H1 (cell line): ENCODE measurements around the gene ZCCHC9. TPM values are rescaled to one million over a fixed set of nuclear protein-coding genes. Genes with fewer than 3 reads are reported as not detected.
A peak's percentile ranks its signal among the peaks of the same experiment; 100 is the strongest.

Experiments
- CTCF ChIA-PET: fragments of 300-600 bp; sonication (Branson Sonifier 250); formaldehyde crosslinking; loops from one replicate; lab custom pipeline; 2021; ENCODE audit not compliant: partially characterized antibody; lab: Charles Lee
- POLR2A ChIA-PET: fragments of 300-600 bp; sonication (Branson Sonifier 250); formaldehyde crosslinking; loops from one replicate; lab custom pipeline; 2021; ENCODE audit warnings: inconsistent platforms; ENCODE audit not compliant: partially characterized antibody; lab: Charles Lee
- DNase-seq, 2 experiments: peaks; one replicate each; pipeline versions ENCODE4 v3.0.0 to v3.0.0-alpha.2; 2010 to 2022; ENCODE audit warnings: low spot score in 2 of 2, low read depth in 1 of 2, mixed read lengths in 1 of 2
- FAIRE-seq: peaks from 2 replicates; lab custom pipeline; 2011; peaks lifted over from hg19 to GRCh38; lab: Jason Lieb, UNC
- H2AFZ ChIP-seq: 2 replicates; pipeline ENCODE4 v1.8.1; 2012; ENCODE audit warnings: low read length, inconsistent platforms
- H2AK5ac ChIP-seq: 2 replicates; pipeline ENCODE4 v1.6.1; 2013; ENCODE audit warnings: low read depth, low read length
- H2BK120ac ChIP-seq: replicated peaks from 2 replicates; pipeline ENCODE3; 2013; ENCODE audit warnings: low read depth, low read length, inconsistent platforms
- H2BK12ac ChIP-seq: 2 replicates; pipeline ENCODE4 v1.6.1; 2013; ENCODE audit warnings: low read depth, low read length
- H2BK15ac ChIP-seq: 2 replicates; pipeline ENCODE4 v1.6.1; 2013; ENCODE audit warnings: low read length
- H2BK20ac ChIP-seq: 2 replicates; pipeline ENCODE4 v1.6.1; 2013; ENCODE audit warnings: low read length
- H2BK5ac ChIP-seq: 2 replicates; pipeline ENCODE4 v1.6.1; 2013; ENCODE audit warnings: low read depth, low read length
- H3K14ac ChIP-seq: 2 replicates; pipeline ENCODE4 v1.6.1; 2013; ENCODE audit warnings: inconsistent platforms; ENCODE audit not compliant: insufficient read length
- H3K18ac ChIP-seq: 2 replicates; pipeline ENCODE4 v1.6.1; 2013; ENCODE audit warnings: low read length; ENCODE audit errors: extremely low read depth
- H3K23ac ChIP-seq: 2 replicates; pipeline ENCODE4 v1.6.1; 2013; ENCODE audit warnings: inconsistent platforms; ENCODE audit not compliant: insufficient read length
- H3K23me2 ChIP-seq: 2 replicates; pipeline ENCODE4 v1.6.1; 2013; ENCODE audit warnings: low read depth, low read length
- H3K27ac ChIP-seq: 2 replicates; pipeline ENCODE4 v1.6.1; 2011; ENCODE audit warnings: low read depth, low read length, inconsistent platforms
- H3K27me3 ChIP-seq, 4 experiments: replicated peaks in 1 of 4; 1 replicate in 1 of 4; 2 replicates in 3 of 4; pipeline versions ENCODE4 v1.6.1 to v1.8.1; 2011 to 2013; ENCODE audit warnings: low read length in 3 of 4, mild to moderate bottlenecking in 3 of 4, inconsistent platforms in 2 of 4, mixed read lengths in 2 of 4, moderate library complexity in 1 of 4; ENCODE audit not compliant: control insufficient read depth in 3 of 4, insufficient read depth in 3 of 4; ENCODE audit errors: extremely low read depth in 1 of 4
- H3K36me3 ChIP-seq, 4 experiments: 2 replicates each; pipeline versions ENCODE4 v1.6.1 to v1.8.1; 2011 to 2013; ENCODE audit warnings: mild to moderate bottlenecking in 4 of 4, low read length in 3 of 4, moderate library complexity in 2 of 4, control low read depth in 1 of 4, inconsistent platforms in 1 of 4; ENCODE audit not compliant: insufficient read depth in 4 of 4, control insufficient read depth in 2 of 4
- H3K4ac ChIP-seq: replicated peaks from 2 replicates; pipeline ENCODE3; 2013; ENCODE audit warnings: low read length, low read depth, mixed read lengths, inconsistent platforms; ENCODE audit not compliant: insufficient read length
- H3K4me1 ChIP-seq, 4 experiments: replicated peaks in 1 of 4; 1 replicate in 1 of 4; 2 replicates in 3 of 4; pipeline versions ENCODE4 v1.6.1 to v1.8.1; 2011 to 2013; ENCODE audit warnings: low read length in 3 of 4, inconsistent platforms in 2 of 4, mixed read lengths in 1 of 4; ENCODE audit not compliant: insufficient read depth in 4 of 4, control insufficient read depth in 3 of 4
- H3K4me2 ChIP-seq, 2 experiments: 2 replicates each; pipeline versions ENCODE4 v1.6.1 to v1.8.1; 2011 to 2013; ENCODE audit warnings: low read depth in 2 of 2, low read length in 2 of 2, control low read depth in 1 of 2, inconsistent platforms in 1 of 2, mild to moderate bottlenecking in 1 of 2; ENCODE audit not compliant: insufficient read depth in 1 of 2
- H3K4me3 ChIP-seq, 4 experiments: fragments of 200-600, 300-600 bp in 1 of 4; sonication (generic), shearing (Covaris generic), sonication (Bioruptor Twin) in 1 of 4; 2 replicates each; pipeline versions ENCODE4 v1.5.1 to v1.8.1; 2011 to 2016; ENCODE audit warnings: low read length in 4 of 4, low read depth in 3 of 4, control low read depth in 2 of 4, inconsistent platforms in 2 of 4, mild to moderate bottlenecking in 2 of 4, mixed read lengths in 1 of 4, moderate library complexity in 1 of 4; ENCODE audit not compliant: insufficient read depth in 2 of 4; ENCODE audit errors: extremely low read depth in 1 of 4
- H3K56ac ChIP-seq: replicated peaks from 2 replicates; pipeline ENCODE3; 2013; ENCODE audit warnings: low read depth, mild to moderate bottlenecking, mixed read lengths, low read length, inconsistent platforms; ENCODE audit not compliant: insufficient read length
- H3K79me1 ChIP-seq: 2 replicates; pipeline ENCODE4 v1.6.1; 2013; ENCODE audit warnings: low read depth, low read length, control low read depth
- H3K79me2 ChIP-seq, 2 experiments: 2 replicates each; pipeline versions ENCODE4 v1.6.1 to v1.8.1; 2012 to 2013; ENCODE audit warnings: low read length in 2 of 2, mild to moderate bottlenecking in 2 of 2, inconsistent platforms in 1 of 2; ENCODE audit not compliant: insufficient read depth in 2 of 2, control insufficient read depth in 1 of 2
- H3K9ac ChIP-seq, 4 experiments: replicated peaks in 1 of 4; 1 replicate in 1 of 4; 2 replicates in 3 of 4; pipeline versions ENCODE4 v1.6.1 to v1.8.1; 2011 to 2013; ENCODE audit warnings: low read depth in 3 of 4, low read length in 3 of 4, control low read depth in 2 of 4, mild to moderate bottlenecking in 2 of 4, moderate library complexity in 2 of 4, inconsistent platforms in 1 of 4; ENCODE audit errors: extremely low read depth in 1 of 4
- H3K9me3 ChIP-seq, 2 experiments: 2 replicates each; pipeline versions ENCODE4 v1.6.1 to v1.8.1; 2012 to 2013; ENCODE audit warnings: mild to moderate bottlenecking in 2 of 2, moderate library complexity in 2 of 2, control low read depth in 1 of 2, inconsistent platforms in 1 of 2, low read depth in 1 of 2, low read length in 1 of 2, mixed read lengths in 1 of 2; ENCODE audit not compliant: insufficient read depth in 2 of 2
- H4K20me1 ChIP-seq, 2 experiments: replicated peaks in 1 of 2; 2 replicates each; pipeline versions ENCODE3 to v1.8.1; 2011 to 2013; ENCODE audit warnings: inconsistent platforms in 2 of 2, low read length in 2 of 2, mild to moderate bottlenecking in 1 of 2; ENCODE audit not compliant: insufficient read depth in 2 of 2, control insufficient read depth in 1 of 2
- H4K5ac ChIP-seq: 2 replicates; pipeline ENCODE4 v1.6.1; 2013; ENCODE audit warnings: low read length, low read depth, mixed read lengths, inconsistent platforms; ENCODE audit not compliant: insufficient read length
- H4K8ac ChIP-seq: 2 replicates; pipeline ENCODE4 v1.8.0; 2013; ENCODE audit warnings: mild to moderate bottlenecking, moderate library complexity, low read length, inconsistent platforms; ENCODE audit not compliant: insufficient read depth; ENCODE audit errors: extremely low read depth
- H4K91ac ChIP-seq: replicated peaks from 2 replicates; pipeline ENCODE3; 2013; ENCODE audit warnings: low read length, mixed read lengths, inconsistent platforms; ENCODE audit not compliant: insufficient read length
- HDAC2 ChIP-seq, 2 experiments: fragments of 300-600 bp in 1 of 2; sonication (generic) in 1 of 2; IDR thresholded peaks; 2 replicates each; pipeline ENCODE4 v1.6.1; 2011 to 2012; ENCODE audit warnings: low read depth in 2 of 2, low read length in 2 of 2, mild to moderate bottlenecking in 2 of 2, moderate library complexity in 2 of 2, borderline replicate concordance in 1 of 2, inconsistent platforms in 1 of 2
- KDM1A ChIP-seq: fragments of 200-600, 300-600 bp; sonication (generic); IDR thresholded peaks from 2 replicates; pipeline ENCODE4 v1.7.1; 2016; ENCODE audit warnings: mild to moderate bottlenecking, low read length, borderline replicate concordance
- POLR2A ChIP-seq, 2 experiments: IDR thresholded peaks; 1 replicate in 1 of 2; 2 replicates in 1 of 2; pipeline ENCODE4 v1.6.1; 2011; ENCODE audit warnings: low read depth in 2 of 2, low read length in 2 of 2, mild to moderate bottlenecking in 2 of 2; ENCODE audit errors: control extremely low read depth in 1 of 2
- RFX5 ChIP-seq: IDR thresholded peaks from 2 replicates; pipeline ENCODE4 v1.6.1; 2011; ENCODE audit warnings: low read depth, low read length, improper control_type of control experiment, borderline replicate concordance
- SIRT6 ChIP-seq: IDR thresholded peaks from one replicate; pipeline ENCODE4 v1.7.1; 2012; ENCODE audit warnings: low read length, inconsistent platforms
- TBP ChIP-seq: IDR thresholded peaks from 2 replicates; pipeline ENCODE4 v1.6.1; 2011; ENCODE audit warnings: low read depth, low read length, improper control_type of control experiment
- WGBS, 2 experiments: shearing (Covaris generic) in 1 of 2; methylation state at CpG; one replicate each; pipeline versions ENCODE4 v1.1.6 to v1.1.7; 2013 to 2015; ENCODE audit warnings: low lambda C conversion rate in 2 of 2, mixed read lengths in 2 of 2, inconsistent platforms in 1 of 2, low coverage in 1 of 2, missing lambda C conversion rate in 1 of 2; ENCODE audit not compliant: insufficient replicate concordance in 2 of 2, insufficient coverage in 1 of 2, insufficient read length in 1 of 2; ENCODE audit errors: extremely low coverage in 1 of 2, missing lambda C conversion rate in 1 of 2; 5-methylcytosine and 5-hydroxymethylcytosine counted together
- polyA plus RNA-seq, 7 experiments: library from polyadenylated mRNA; depleted of rRNA in 3 of 7; stranded (reverse) in 5 of 7; unstranded in 2 of 7; fragments of >200 nt in 5 of 7; fragments of 200-250 nt in 2 of 7; gene quantifications; 1 replicate in 5 of 7; 2 replicates in 1 of 7; 4 replicates in 1 of 7; pipeline versions ENCODE4 v1.2.1 to v1.2.3, GENCODE V29; 2011 to 2013; ENCODE audit warnings: missing spikeins in 2 of 7, mixed read lengths in 2 of 7
- total RNA-seq: library from RNA; stranded (reverse); fragmentation: NEBNext Ultra II Directional; extraction: Animal tissue kit (Norgen Biotek cat#: 25700); gene quantifications from 2 replicates; pipeline ENCODE4 v1.2.1, GENCODE V29; 2021
- TF ChIP-seq, protein P1 (sequence below): IDR thresholded peaks from 2 replicates; pipeline ENCODE4 v1.6.1; 2012; ENCODE audit warnings: inconsistent platforms

The ZCCHC9 gene
- total and polyA plus RNA-seq, 2 of the 8 experiments (the other 6 are each of a cell fraction or from before 2014, with no cell fraction given) = 10.9 to 33.6 TPM

DNA sequence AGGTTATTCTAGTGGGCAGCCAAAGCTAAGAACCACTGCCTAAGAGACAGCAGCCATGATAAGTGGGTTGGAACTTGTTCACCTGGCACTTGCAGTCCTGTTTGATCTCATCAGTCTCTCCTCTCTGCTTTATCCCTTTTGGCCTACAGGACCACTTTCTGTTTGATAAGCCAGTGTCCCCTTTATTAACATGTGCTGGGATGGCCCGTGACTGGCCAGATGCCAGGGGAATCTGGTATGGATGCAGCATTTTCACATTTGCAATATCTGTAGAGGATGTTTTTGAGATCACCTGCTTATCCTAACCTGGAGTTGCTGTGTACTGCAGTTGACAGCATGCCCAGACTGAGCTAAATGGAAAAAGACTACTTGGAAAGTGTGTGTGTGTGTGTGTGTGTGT, 44.6 kb upstream of the ZCCHC9 start:
- Histone ChIP-seq H2BK5ac (no peak overlapping the region), H2BK20ac (no peak overlapping the region), H3K4me3 (no peak overlapping the region), H3K18ac (no peak overlapping the region), H3K27me3 (no peaks in the 10 kb centered on the region), H2BK120ac (no peak overlapping the region), H2BK15ac (no peak overlapping the region), H2AK5ac (no peak overlapping the region), H3K9me3 (no peaks in the 10 kb centered on the region), H3K56ac (peak overlapping the region; percentile 49), H4K20me1 (peaks cover 0 to 8% of the 10 kb centered on the region in 2 experiments), H3K4me2 (no peak overlapping the region), H3K23me2 (no peaks in the 10 kb centered on the region; the same call in 1 of the 2 replicates), H2AFZ (no peak overlapping the region), H2BK12ac (no peak overlapping the region), H3K27ac (no peak overlapping the region), H3K4ac (no peak overlapping the region), H3K79me1 (peaks cover 4% of the 10 kb centered on the region; the same call in 1 of the 2 replicates), H4K91ac (no peak overlapping the region), H4K5ac (no peak overlapping the region), H3K23ac (no peak overlapping the region), H3K79me2 (0 out of 4 replicates have a peak, but pooled peaks cover 0 to 2% of the 10 kb centered on the region in 2 experiments), H3K36me3 (peaks cover 0 to 4% (median 0%) of the 10 kb centered on the region in 4 experiments; a peak in 1 of 8 replicates), H3K14ac (no peak overlapping the region), H3K9ac (no peak overlapping the region), H3K4me1 (peaks cover 0 to 3% (median 0%) of the 10 kb centered on the region in 4 experiments; a peak in 1 of 7 replicates), H4K8ac (no peak overlapping the region)
- DNase-seq (no peak), FAIRE-seq (no peak)
- POLR2A ChIA-PET = interaction anchor here (0.8 kb wide), 1 partner anchor 45 kb away, joined by 3 read pairs; the partner anchor contains the start of gene ZCCHC9
- CTCF ChIA-PET = interaction anchor here (0.7 to 0.8 kb wide), 2 partner anchors 13 to 229 kb away, joined by 3 read pairs; no protein-coding TSS in a partner anchor
- 85% methylated on average over 1 of the region's 1 CpG; no CpG with 5 or more reads in 1 of the 2 experiments for WGBS, 2 experiments
- no peak for TF ChIP-seq RFX5
- TF ChIP-seq POLR2A (IDR thresholded peaks at IDR 0.05; ENCODE audit: control extremely low read depth in 1 of 2, low read depth in 2 of 2, low read length in 2 of 2) = no peak
- TF ChIP-seq KDM1A = no peak
- no peak for TF ChIP-seq TBP
- TF ChIP-seq HDAC2 (IDR thresholded peaks at IDR 0.05; ENCODE audit: borderline replicate concordance in 1 of 2, low read depth in 2 of 2, low read length in 2 of 2) = no peak
- TF ChIP-seq, protein P1, sequence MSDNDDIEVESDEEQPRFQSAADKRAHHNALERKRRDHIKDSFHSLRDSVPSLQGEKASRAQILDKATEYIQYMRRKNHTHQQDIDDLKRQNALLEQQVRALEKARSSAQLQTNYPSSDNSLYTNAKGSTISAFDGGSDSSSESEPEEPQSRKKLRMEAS = no peak
- no peak for TF ChIP-seq SIRT6
